ENCODE results near the gene DIPK1B. TPM values are rescaled to one million over a fixed set of nuclear protein-coding genes. Genes with fewer than 3 reads are reported as not detected.

DIPK1B gene
- total RNA-seq, 1 experiment from 2014 or later: 45.4 TPM

DNA sequence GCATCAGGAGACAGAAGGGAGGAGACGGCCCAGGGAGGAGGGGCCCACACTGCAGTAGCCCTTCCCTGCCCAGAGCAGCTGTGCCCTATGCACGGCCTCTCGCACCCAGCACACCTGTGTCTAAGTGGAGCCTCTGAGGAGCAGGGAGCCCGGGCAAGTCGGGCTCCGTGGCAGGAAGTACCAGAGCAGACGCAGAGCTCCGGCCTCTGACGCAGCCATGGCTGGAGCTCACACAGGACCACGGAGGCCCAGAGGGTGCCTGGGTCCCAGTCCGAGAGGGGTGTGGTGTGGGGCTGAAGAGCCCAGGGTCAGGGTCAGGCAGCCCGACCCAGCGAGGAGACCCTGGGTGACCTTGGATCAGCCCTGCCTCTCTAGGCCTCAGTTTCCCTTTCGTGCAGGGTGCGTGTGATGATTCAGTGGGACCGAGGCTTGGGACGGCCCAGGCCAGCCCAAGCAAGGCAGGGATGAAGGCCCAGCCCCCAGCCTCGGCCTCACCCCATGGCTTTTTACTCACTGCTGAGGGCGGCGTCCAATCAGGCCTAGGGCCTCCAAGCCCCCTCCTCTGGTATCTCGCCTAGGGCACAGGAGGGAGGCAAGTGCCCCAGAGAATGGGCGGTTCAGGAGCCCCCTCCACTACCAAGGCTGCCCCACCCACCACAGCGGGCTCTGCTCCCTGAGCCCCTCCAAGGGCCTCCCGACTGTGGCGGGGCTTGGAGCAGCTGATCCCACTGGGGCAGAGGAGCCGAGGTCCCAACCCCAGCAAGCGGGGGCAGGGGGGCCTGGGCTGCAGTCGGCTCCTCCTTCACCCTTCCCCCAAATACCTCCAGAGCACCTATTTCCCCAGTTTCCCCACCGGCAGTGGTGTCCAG, 20.8 kb upstream of the DIPK1B start (continued):
- TF ChIP-seq, protein P1, sequence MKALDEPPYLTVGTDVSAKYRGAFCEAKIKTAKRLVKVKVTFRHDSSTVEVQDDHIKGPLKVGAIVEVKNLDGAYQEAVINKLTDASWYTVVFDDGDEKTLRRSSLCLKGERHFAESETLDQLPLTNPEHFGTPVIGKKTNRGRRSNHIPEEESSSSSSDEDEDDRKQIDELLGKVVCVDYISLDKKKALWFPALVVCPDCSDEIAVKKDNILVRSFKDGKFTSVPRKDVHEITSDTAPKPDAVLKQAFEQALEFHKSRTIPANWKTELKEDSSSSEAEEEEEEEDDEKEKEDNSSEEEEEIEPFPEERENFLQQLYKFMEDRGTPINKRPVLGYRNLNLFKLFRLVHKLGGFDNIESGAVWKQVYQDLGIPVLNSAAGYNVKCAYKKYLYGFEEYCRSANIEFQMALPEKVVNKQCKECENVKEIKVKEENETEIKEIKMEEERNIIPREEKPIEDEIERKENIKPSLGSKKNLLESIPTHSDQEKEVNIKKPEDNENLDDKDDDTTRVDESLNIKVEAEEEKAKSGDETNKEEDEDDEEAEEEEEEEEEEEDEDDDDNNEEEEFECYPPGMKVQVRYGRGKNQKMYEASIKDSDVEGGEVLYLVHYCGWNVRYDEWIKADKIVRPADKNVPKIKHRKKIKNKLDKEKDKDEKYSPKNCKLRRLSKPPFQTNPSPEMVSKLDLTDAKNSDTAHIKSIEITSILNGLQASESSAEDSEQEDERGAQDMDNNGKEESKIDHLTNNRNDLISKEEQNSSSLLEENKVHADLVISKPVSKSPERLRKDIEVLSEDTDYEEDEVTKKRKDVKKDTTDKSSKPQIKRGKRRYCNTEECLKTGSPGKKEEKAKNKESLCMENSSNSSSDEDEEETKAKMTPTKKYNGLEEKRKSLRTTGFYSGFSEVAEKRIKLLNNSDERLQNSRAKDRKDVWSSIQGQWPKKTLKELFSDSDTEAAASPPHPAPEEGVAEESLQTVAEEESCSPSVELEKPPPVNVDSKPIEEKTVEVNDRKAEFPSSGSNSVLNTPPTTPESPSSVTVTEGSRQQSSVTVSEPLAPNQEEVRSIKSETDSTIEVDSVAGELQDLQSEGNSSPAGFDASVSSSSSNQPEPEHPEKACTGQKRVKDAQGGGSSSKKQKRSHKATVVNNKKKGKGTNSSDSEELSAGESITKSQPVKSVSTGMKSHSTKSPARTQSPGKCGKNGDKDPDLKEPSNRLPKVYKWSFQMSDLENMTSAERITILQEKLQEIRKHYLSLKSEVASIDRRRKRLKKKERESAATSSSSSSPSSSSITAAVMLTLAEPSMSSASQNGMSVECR (CRISPR knock-in tag; IDR thresholded peaks at IDR 0.05; ENCODE audit: borderline replicate concordance): no peak
- no peak for TF ChIP-seq TP53 (CRISPR knock-in tag; IDR thresholded peaks at IDR 0.05)
- no peak for TF ChIP-seq CBFB (CRISPR knock-in tag; IDR thresholded peaks at IDR 0.05; ENCODE audit: low read depth)
- no peak for TF ChIP-seq ZNF671 (CRISPR knock-in tag; IDR thresholded peaks at IDR 0.05)
- no peak for TF ChIP-seq ZNF219 (CRISPR knock-in tag; IDR thresholded peaks at IDR 0.05; ENCODE audit: borderline replicate concordance)
- TF ChIP-seq, protein P2, sequence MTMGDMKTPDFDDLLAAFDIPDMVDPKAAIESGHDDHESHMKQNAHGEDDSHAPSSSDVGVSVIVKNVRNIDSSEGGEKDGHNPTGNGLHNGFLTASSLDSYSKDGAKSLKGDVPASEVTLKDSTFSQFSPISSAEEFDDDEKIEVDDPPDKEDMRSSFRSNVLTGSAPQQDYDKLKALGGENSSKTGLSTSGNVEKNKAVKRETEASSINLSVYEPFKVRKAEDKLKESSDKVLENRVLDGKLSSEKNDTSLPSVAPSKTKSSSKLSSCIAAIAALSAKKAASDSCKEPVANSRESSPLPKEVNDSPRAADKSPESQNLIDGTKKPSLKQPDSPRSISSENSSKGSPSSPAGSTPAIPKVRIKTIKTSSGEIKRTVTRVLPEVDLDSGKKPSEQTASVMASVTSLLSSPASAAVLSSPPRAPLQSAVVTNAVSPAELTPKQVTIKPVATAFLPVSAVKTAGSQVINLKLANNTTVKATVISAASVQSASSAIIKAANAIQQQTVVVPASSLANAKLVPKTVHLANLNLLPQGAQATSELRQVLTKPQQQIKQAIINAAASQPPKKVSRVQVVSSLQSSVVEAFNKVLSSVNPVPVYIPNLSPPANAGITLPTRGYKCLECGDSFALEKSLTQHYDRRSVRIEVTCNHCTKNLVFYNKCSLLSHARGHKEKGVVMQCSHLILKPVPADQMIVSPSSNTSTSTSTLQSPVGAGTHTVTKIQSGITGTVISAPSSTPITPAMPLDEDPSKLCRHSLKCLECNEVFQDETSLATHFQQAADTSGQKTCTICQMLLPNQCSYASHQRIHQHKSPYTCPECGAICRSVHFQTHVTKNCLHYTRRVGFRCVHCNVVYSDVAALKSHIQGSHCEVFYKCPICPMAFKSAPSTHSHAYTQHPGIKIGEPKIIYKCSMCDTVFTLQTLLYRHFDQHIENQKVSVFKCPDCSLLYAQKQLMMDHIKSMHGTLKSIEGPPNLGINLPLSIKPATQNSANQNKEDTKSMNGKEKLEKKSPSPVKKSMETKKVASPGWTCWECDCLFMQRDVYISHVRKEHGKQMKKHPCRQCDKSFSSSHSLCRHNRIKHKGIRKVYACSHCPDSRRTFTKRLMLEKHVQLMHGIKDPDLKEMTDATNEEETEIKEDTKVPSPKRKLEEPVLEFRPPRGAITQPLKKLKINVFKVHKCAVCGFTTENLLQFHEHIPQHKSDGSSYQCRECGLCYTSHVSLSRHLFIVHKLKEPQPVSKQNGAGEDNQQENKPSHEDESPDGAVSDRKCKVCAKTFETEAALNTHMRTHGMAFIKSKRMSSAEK (CRISPR knock-in tag; IDR thresholded peaks at IDR 0.05; ENCODE audit: borderline replicate concordance): no peak
- TF ChIP-seq FOXP1 (CRISPR knock-in tag; IDR thresholded peaks at IDR 0.05; ENCODE audit: borderline replicate concordance): no peak
- TF ChIP-seq, protein P3, sequence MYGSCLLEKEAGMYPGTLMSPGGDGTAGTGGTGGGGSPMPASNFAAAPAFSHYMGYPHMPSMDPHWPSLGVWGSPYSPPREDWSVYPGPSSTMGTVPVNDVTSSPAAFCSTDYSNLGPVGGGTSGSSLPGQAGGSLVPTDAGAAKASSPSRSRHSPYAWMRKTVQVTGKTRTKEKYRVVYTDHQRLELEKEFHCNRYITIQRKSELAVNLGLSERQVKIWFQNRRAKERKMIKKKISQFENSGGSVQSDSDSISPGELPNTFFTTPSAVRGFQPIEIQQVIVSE (CRISPR knock-in tag; IDR thresholded peaks at IDR 0.05; ENCODE audit: borderline replicate concordance): no peak
- TF ChIP-seq ZNF423 (CRISPR knock-in tag; IDR thresholded peaks at IDR 0.05): no peak

DNA sequence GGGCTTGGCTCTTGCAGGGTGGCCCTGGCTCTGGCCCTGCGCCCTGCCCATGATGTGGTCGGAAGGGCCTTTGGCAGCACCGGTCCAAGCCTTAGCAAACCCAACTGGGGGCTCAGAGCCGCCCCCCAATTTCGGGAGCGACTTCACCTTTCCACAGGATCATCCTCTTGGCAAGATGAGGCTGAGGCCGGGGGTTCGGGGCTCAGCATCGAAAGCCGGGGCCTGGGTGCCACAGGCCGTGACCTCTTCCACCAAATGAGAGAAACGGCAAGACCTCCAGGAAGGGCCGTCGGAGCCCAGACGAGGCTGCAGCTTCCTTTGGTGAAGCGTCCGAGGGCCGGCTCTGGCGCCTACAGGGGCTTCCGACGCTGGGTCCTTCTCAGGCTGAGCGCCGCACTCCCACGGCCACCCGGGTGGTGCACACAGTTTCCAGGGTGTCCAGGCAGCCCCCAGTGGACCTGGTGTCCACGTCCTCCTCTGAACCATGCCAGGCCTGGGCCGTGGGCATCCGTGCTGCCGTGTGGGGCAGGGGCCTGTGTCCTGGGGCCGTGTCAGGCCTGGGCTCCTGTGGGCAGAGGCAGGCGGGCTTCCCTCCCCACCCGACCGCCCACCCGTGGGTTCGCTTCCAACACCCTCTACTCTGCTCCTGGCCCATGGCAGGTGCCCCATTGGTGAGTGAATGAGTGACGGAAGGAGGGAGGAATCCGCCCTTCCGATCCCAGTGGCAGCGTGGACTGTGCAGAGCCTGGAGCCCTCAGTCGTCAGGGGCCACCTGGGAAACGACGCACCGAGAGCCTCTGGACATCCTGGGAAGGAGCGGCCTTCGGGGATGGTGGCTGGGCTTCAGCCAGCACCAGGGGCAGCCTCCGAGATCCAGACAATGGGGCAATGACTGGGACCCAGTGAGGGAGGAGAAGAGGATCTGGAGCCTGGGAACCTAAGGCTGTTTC, 19.9 kb upstream of the DIPK1B start:
- Mint-ChIP-seq H3K36me3 (no peaks in the 10 kb centered on the region), H3K4me3 (no peak overlapping the region), H3K9me3 (no peaks in the 10 kb centered on the region), H3K27me3 (ENCODE audit: low read depth) (no peaks in the 10 kb centered on the region; the same call in 1 of the 2 replicates), H3K4me1 (peaks cover 13% of the 10 kb centered on the region), H3K27ac (no peak overlapping the region)
- no peak for ATAC-seq
- DNase-seq (ENCODE audit: low spot score): no peak
- ChIA-PET POLR2A (no interaction called here), CTCF (interaction anchor here (1.3 to 4.9 kb wide), 4 partner anchors 9 to 205 kb away, joined by 3 to 44 read pairs (median 6); no protein-coding TSS in a partner anchor)
- TF ChIP-seq ATF1 (CRISPR knock-in tag; IDR thresholded peaks at IDR 0.05) (no peak), GABPB1 (CRISPR knock-in tag; IDR thresholded peaks at IDR 0.05) (no peak), RELA (CRISPR knock-in tag; IDR thresholded peaks at IDR 0.05; ENCODE audit: borderline replicate concordance) (no peak)
- TF ChIP-seq, protein P4, sequence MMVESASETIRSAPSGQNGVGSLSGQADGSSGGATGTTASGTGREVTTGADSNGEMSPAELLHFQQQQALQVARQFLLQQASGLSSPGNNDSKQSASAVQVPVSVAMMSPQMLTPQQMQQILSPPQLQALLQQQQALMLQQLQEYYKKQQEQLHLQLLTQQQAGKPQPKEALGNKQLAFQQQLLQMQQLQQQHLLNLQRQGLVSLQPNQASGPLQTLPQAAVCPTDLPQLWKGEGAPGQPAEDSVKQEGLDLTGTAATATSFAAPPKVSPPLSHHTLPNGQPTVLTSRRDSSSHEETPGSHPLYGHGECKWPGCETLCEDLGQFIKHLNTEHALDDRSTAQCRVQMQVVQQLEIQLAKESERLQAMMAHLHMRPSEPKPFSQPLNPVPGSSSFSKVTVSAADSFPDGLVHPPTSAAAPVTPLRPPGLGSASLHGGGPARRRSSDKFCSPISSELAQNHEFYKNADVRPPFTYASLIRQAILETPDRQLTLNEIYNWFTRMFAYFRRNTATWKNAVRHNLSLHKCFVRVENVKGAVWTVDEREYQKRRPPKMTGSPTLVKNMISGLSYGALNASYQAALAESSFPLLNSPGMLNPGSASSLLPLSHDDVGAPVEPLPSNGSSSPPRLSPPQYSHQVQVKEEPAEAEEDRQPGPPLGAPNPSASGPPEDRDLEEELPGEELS (CRISPR knock-in tag; IDR thresholded peaks at IDR 0.05): no peak
- TF ChIP-seq, protein P5, sequence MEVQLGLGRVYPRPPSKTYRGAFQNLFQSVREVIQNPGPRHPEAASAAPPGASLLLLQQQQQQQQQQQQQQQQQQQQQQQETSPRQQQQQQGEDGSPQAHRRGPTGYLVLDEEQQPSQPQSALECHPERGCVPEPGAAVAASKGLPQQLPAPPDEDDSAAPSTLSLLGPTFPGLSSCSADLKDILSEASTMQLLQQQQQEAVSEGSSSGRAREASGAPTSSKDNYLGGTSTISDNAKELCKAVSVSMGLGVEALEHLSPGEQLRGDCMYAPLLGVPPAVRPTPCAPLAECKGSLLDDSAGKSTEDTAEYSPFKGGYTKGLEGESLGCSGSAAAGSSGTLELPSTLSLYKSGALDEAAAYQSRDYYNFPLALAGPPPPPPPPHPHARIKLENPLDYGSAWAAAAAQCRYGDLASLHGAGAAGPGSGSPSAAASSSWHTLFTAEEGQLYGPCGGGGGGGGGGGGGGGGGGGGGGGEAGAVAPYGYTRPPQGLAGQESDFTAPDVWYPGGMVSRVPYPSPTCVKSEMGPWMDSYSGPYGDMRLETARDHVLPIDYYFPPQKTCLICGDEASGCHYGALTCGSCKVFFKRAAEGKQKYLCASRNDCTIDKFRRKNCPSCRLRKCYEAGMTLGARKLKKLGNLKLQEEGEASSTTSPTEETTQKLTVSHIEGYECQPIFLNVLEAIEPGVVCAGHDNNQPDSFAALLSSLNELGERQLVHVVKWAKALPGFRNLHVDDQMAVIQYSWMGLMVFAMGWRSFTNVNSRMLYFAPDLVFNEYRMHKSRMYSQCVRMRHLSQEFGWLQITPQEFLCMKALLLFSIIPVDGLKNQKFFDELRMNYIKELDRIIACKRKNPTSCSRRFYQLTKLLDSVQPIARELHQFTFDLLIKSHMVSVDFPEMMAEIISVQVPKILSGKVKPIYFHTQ (CRISPR knock-in tag; IDR thresholded peaks at IDR 0.05): no peak
- TF ChIP-seq, protein P6, sequence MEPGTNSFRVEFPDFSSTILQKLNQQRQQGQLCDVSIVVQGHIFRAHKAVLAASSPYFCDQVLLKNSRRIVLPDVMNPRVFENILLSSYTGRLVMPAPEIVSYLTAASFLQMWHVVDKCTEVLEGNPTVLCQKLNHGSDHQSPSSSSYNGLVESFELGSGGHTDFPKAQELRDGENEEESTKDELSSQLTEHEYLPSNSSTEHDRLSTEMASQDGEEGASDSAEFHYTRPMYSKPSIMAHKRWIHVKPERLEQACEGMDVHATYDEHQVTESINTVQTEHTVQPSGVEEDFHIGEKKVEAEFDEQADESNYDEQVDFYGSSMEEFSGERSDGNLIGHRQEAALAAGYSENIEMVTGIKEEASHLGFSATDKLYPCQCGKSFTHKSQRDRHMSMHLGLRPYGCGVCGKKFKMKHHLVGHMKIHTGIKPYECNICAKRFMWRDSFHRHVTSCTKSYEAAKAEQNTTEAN (CRISPR knock-in tag; IDR thresholded peaks at IDR 0.05): no peak
- TF ChIP-seq, protein P7, sequence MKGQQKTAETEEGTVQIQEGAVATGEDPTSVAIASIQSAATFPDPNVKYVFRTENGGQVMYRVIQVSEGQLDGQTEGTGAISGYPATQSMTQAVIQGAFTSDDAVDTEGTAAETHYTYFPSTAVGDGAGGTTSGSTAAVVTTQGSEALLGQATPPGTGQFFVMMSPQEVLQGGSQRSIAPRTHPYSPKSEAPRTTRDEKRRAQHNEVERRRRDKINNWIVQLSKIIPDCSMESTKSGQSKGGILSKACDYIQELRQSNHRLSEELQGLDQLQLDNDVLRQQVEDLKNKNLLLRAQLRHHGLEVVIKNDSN (CRISPR knock-in tag; IDR thresholded peaks at IDR 0.05): no peak
